Measurements from ENCODE around the gene UBE3C. TPM values are rescaled to one million over a fixed set of nuclear protein-coding genes. Genes with fewer than 3 reads are reported as not detected.

UBE3C gene
- total RNA-seq, 1 donor from 2014 or later, result 65.3 TPM

GRCh38 chr7:157233677-157234076 lies 95.0 kb downstream of the UBE3C start:
- POLR2A ChIA-PET, result interaction anchor here (0.9 kb wide), 1 partner anchor 14 kb away, joined by 6 read pairs; no protein-coding TSS in a partner anchor
- DNase-seq (no peak), ATAC-seq (ENCODE audit: low read depth) (no peak)
- H3K27me3 Mint-ChIP-seq, result no peaks in the 10 kb centered on the region
- peaks cover 3% of the 10 kb centered on the region for H3K4me1 Mint-ChIP-seq
- no peaks in the 10 kb centered on the region for H3K9me3 Mint-ChIP-seq
- peaks cover 73% of the 10 kb centered on the region for H3K36me3 Mint-ChIP-seq (ENCODE audit: low read depth)
- intact Hi-C loops (cut with micrococcal nuclease), result no loop called here
- no peak for TF ChIP-seq CTCF (IDR thresholded peaks at IDR 0.05)
- CTCF ChIA-PET, result no interaction called here
- H3K27ac Mint-ChIP-seq, result no peak overlapping the region
- no peak overlapping the region for H3K4me3 Mint-ChIP-seq

- TF ChIP-seq CTCF (IDR thresholded peaks at IDR 0.05), result no peak
- peaks cover 72% of the 10 kb centered on the region for H3K36me3 Mint-ChIP-seq (ENCODE audit: low read depth)
- H3K27ac Mint-ChIP-seq, result no peak overlapping the region
- intact Hi-C loops (cut with micrococcal nuclease), result no loop called here
- H3K27me3 Mint-ChIP-seq, result no peaks in the 10 kb centered on the region
- no peaks in the 10 kb centered on the region for H3K9me3 Mint-ChIP-seq
- ATAC-seq (ENCODE audit: low read depth) (no peak), DNase-seq (no peak)
- ChIA-PET POLR2A (interaction anchor here (0.9 kb wide), 1 partner anchor 15 kb away, joined by 6 read pairs; no protein-coding TSS in a partner anchor), CTCF (no interaction called here)
- H3K4me3 Mint-ChIP-seq, result no peak overlapping the region
- H3K4me1 Mint-ChIP-seq, result peaks cover 3% of the 10 kb centered on the region
Measured at GRCh38 chr7:157234271-157234670, 95.5 kb downstream of the UBE3C start.

GRCh38 chr7:157235357-157236333 lies 96.9 kb downstream of the UBE3C start:
- no peak for ATAC-seq (ENCODE audit: low read depth)
- CTCF ChIA-PET, result no interaction called here
- peaks cover 72% of the 10 kb centered on the region for H3K36me3 Mint-ChIP-seq (ENCODE audit: low read depth)

GRCh38 chr7:157238087-157238486 lies 99.4 kb downstream of the UBE3C start:
- ATAC-seq (ENCODE audit: low read depth) (no peak), DNase-seq (no peak)
- intact Hi-C loops (cut with micrococcal nuclease), result no loop called here
- no peaks in the 10 kb centered on the region for H3K9me3 Mint-ChIP-seq
- CTCF ChIA-PET, result no interaction called here
- POLR2A ChIA-PET, result no interaction called here
- no peaks in the 10 kb centered on the region for H3K4me1 Mint-ChIP-seq
- H3K27ac Mint-ChIP-seq, result no peak overlapping the region
- H3K4me3 Mint-ChIP-seq, result no peak overlapping the region
- peaks cover 58% of the 10 kb centered on the region for H3K36me3 Mint-ChIP-seq (ENCODE audit: low read depth)
- no peak for TF ChIP-seq CTCF (IDR thresholded peaks at IDR 0.05)
- no peaks in the 10 kb centered on the region for H3K27me3 Mint-ChIP-seq

More at GRCh38 chr7:157235357-157236333, 96.9 kb downstream of the UBE3C start:
- Mint-ChIP-seq H3K4me1 (peaks cover 3% of the 10 kb centered on the region), H3K9me3 (no peaks in the 10 kb centered on the region), H3K27me3 (no peaks in the 10 kb centered on the region), H3K27ac (no peak overlapping the region), H3K4me3 (no peak overlapping the region)
- TF ChIP-seq CTCF (IDR thresholded peaks at IDR 0.05), result no peak
- DNase-seq, result no peak
- POLR2A ChIA-PET, result no interaction called here
- intact Hi-C loops (cut with micrococcal nuclease), result no loop called here

GRCh38 chr7:157239571-157240270 lies 101.0 kb downstream of the UBE3C start:
- ATAC-seq (ENCODE audit: low read depth) (no peak), DNase-seq (no peak)
- ChIA-PET POLR2A (no interaction called here), CTCF (interaction anchor here (0.9 to 1.4 kb wide), 2 partner anchors 10 to 15 kb away, joined by 3 to 6 read pairs; no protein-coding TSS in a partner anchor)
- H3K4me3 Mint-ChIP-seq, result no peak overlapping the region
- no peaks in the 10 kb centered on the region for H3K4me1 Mint-ChIP-seq
- H3K36me3 Mint-ChIP-seq (ENCODE audit: low read depth), result peaks cover 44% of the 10 kb centered on the region
- H3K27me3 Mint-ChIP-seq, result no peaks in the 10 kb centered on the region
- intact Hi-C loops (cut with micrococcal nuclease), result no loop called here
- H3K27ac Mint-ChIP-seq, result no peak overlapping the region
- H3K9me3 Mint-ChIP-seq, result no peaks in the 10 kb centered on the region
- no peak for TF ChIP-seq CTCF (IDR thresholded peaks at IDR 0.05)

All from activated B cell treated with CpG ODN at 0.5 μM for 24 hours (primary cell).